ENCODE data around the gene SMAD7.
A peak's percentile ranks its signal among the peaks of the same experiment; 100 is the strongest.

Gene SMAD7

DNA sequence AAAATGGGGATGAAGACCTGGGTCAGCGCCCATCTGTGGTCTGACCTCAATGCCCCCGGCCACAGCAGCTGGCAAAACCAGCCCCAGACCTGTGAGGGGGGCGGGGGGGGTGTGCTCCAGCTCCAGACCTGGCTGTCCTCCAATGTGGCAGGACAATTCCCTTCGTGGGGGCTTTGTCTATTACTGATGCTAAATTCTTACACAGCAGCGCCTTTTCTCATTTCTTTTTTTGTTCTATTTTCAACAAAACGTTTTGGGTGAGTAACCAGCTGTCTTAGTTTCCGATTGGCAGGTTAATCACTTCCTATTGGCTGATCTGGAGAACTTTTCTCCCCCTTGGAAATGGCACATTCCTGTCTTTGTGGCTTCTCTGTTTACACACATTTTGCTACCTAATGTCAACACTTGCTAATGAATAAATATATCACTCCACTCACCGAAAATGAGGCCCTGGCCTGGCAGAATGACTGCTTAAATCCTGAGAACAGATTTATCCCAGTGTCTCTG, 4.4 kb downstream of the SMAD7 start:
- Histone ChIP-seq H3K36me3 (ENCODE audit: control insufficient read depth, insufficient read depth, low read length) (peaks cover 13% of the 10 kb centered on the region), H3K9ac (ENCODE audit: low read length) (peak overlapping the region; percentile 3), H3K4me3 (ENCODE audit: low read length) (peak overlapping the region; percentile 94), H3K27me3 (ENCODE audit: control insufficient read depth, insufficient read depth, low read length) (no peaks in the 10 kb centered on the region), H3K9me3 (ENCODE audit: control insufficient read depth, low read length) (no peaks in the 10 kb centered on the region), H3K4me1 (ENCODE audit: control insufficient read depth, insufficient read depth, low read length) (peaks cover 55% of the 10 kb centered on the region)

DNA sequence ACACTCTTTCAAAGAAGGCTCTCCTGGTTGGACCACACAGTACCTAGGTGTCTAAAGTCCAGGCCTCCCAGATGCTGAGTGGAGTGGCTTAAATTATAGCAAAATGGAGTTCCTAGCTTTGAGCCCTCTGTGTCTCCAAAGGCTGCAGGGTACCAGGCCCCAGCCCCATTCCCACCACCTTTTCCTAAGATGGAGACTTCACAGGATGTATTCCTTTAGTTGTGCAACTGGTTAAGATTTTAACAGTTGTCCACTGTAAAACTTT, 4.9 kb downstream of the SMAD7 start:
- H3K4me1 ChIP-seq (ENCODE audit: control insufficient read depth, insufficient read depth, low read length) = peaks cover 60% of the 10 kb centered on the region
- H3K36me3 ChIP-seq (ENCODE audit: control insufficient read depth, insufficient read depth, low read length) = peaks cover 16% of the 10 kb centered on the region
- no peak overlapping the region for H3K9ac ChIP-seq (ENCODE audit: low read length)
- no peak overlapping the region for H3K4me3 ChIP-seq (ENCODE audit: low read length)
- H3K9me3 ChIP-seq (ENCODE audit: control insufficient read depth, low read length) = no peaks in the 10 kb centered on the region
- no peaks in the 10 kb centered on the region for H3K27me3 ChIP-seq (ENCODE audit: control insufficient read depth, insufficient read depth, low read length)

- H3K27me3 ChIP-seq (ENCODE audit: control insufficient read depth, insufficient read depth, low read length) = no peaks in the 10 kb centered on the region
- no peak overlapping the region for H3K4me3 ChIP-seq (ENCODE audit: low read length)
- peak overlapping the region; percentile 19 for H3K9ac ChIP-seq (ENCODE audit: low read length)
- peaks cover 17% of the 10 kb centered on the region for H3K36me3 ChIP-seq (ENCODE audit: control insufficient read depth, insufficient read depth, low read length)
- no peaks in the 10 kb centered on the region for H3K9me3 ChIP-seq (ENCODE audit: control insufficient read depth, low read length)
- H3K4me1 ChIP-seq (ENCODE audit: control insufficient read depth, insufficient read depth, low read length) = peaks cover 72% of the 10 kb centered on the region
Measured at GRCh38 chr18:48944634-48945033, 6.1 kb downstream of the SMAD7 start.

GRCh38 chr18:48943736-48944527, 6.8 kb downstream of the SMAD7 start:
- peak overlapping the region; percentile 19 for H3K9ac ChIP-seq (ENCODE audit: low read length)
- H3K4me1 ChIP-seq (ENCODE audit: control insufficient read depth, insufficient read depth, low read length) = peaks cover 77% of the 10 kb centered on the region
- peaks cover 17% of the 10 kb centered on the region for H3K36me3 ChIP-seq (ENCODE audit: control insufficient read depth, insufficient read depth, low read length)
- H3K4me3 ChIP-seq (ENCODE audit: low read length) = no peak overlapping the region
- no peaks in the 10 kb centered on the region for H3K27me3 ChIP-seq (ENCODE audit: control insufficient read depth, insufficient read depth, low read length)
- no peaks in the 10 kb centered on the region for H3K9me3 ChIP-seq (ENCODE audit: control insufficient read depth, low read length)

DNA sequence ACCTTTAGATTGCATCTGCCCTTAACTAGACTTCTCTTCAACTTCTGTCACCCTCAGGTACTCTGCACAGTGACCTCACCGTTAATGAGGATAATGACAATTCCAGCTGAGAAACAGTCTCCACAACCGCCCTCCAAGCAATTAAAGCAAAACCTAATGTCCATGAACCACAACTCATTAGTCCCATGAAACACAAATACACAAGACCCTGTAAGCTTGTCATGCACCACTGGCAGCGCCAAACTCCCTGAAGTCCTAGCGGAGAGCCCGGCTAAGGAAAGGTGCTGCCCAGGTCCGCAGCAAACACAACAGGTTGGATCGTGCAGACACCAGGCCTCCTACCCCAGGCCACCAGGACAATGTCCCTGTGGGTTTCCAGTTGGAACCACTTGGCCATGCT, 7.4 kb downstream of the SMAD7 start:
- Histone ChIP-seq H3K36me3 (ENCODE audit: control insufficient read depth, insufficient read depth, low read length) (peaks cover 17% of the 10 kb centered on the region), H3K4me3 (ENCODE audit: low read length) (no peak overlapping the region), H3K4me1 (ENCODE audit: control insufficient read depth, insufficient read depth, low read length) (peaks cover 82% of the 10 kb centered on the region), H3K9ac (ENCODE audit: low read length) (no peak overlapping the region), H3K9me3 (ENCODE audit: control insufficient read depth, low read length) (no peaks in the 10 kb centered on the region), H3K27me3 (ENCODE audit: control insufficient read depth, insufficient read depth, low read length) (no peaks in the 10 kb centered on the region)

DNA sequence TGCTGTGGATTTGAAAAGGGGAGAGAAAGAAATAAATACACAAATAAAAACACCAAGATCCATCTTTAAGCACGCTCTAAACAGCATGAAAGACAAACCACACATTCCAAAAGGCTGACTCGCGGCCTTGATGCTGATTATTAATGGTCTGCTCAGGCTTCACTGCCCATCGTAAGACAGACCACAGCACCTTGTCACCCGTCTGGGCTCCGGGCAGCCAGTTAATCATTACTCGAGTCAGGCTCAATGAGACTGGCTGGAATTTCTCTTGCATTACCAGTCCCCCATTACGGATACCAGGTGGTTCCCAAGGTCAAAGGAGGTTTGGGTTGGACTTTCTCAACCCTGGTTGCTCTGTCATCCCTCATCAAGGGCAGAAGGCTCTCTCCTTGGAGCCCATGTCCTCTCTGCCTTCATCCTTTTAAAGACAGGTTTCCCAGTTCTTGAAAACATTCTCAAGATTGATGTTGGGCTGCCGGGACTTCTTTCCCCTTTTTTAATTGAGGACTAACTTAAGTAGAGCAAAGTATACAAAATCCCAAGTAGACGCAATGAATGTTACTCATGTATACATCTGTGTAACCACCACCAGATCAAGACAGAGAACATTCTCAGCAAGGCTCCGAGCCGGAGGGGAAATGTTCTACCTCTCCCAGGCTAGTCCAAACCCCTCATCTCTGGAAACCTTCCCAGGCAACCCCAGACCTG, 8.1 kb downstream of the SMAD7 start:
- H3K4me3 ChIP-seq (ENCODE audit: low read length) = no peak overlapping the region
- no peaks in the 10 kb centered on the region for H3K27me3 ChIP-seq (ENCODE audit: control insufficient read depth, insufficient read depth, low read length)
- no peaks in the 10 kb centered on the region for H3K9me3 ChIP-seq (ENCODE audit: control insufficient read depth, low read length)
- no peak overlapping the region for H3K9ac ChIP-seq (ENCODE audit: low read length)
- peaks cover 88% of the 10 kb centered on the region for H3K4me1 ChIP-seq (ENCODE audit: control insufficient read depth, insufficient read depth, low read length)
- peaks cover 17% of the 10 kb centered on the region for H3K36me3 ChIP-seq (ENCODE audit: control insufficient read depth, insufficient read depth, low read length)

DNA sequence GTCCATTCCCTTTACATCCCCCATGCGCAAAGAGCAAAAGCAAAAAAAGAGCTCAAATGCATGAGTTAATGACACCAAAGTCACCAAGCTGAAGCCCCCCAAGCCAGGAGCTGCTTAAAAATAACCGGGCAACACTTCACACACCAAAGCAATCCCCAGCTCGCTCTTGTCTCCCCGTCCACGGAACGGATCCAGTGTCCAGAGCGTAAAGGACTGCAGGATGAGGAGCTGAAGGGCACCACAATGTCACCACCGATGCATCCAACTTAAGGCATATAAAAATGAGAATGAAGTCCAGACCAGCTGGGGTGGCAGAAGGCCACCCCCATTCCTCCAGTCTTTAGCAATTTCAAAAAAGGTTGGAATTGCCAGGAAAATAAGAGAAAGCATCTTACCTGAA, 8.7 kb downstream of the SMAD7 start:
- Histone ChIP-seq H3K27me3 (ENCODE audit: control insufficient read depth, insufficient read depth, low read length) (no peaks in the 10 kb centered on the region), H3K4me3 (ENCODE audit: low read length) (no peak overlapping the region), H3K4me1 (ENCODE audit: control insufficient read depth, insufficient read depth, low read length) (peaks cover 95% of the 10 kb centered on the region), H3K36me3 (ENCODE audit: control insufficient read depth, insufficient read depth, low read length) (peaks cover 17% of the 10 kb centered on the region), H3K9me3 (ENCODE audit: control insufficient read depth, low read length) (no peaks in the 10 kb centered on the region), H3K9ac (ENCODE audit: low read length) (no peak overlapping the region)

DNA sequence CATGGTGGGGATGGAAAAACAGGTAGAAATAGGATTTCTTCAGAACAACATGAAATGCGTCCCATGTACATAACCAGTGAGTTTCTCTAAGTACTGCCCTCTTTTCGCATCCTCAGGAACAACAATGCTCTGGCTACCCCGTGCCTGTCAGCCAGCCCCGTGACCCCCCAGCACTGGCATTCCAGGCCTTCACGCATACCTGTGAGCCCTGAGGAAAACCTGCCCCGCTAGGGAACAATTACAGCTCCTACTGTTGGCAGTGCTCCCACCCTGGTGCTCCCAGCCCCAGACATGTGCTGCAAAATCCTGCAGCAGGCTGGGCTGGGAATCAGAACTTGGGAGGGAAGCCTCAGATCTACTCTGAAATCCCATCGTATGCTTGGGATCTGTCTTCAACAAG, 9.1 kb downstream of the SMAD7 start:
- Histone ChIP-seq H3K9ac (ENCODE audit: low read length) (no peak overlapping the region), H3K27me3 (ENCODE audit: control insufficient read depth, insufficient read depth, low read length) (no peaks in the 10 kb centered on the region), H3K4me1 (ENCODE audit: control insufficient read depth, insufficient read depth, low read length) (peaks cover 94% of the 10 kb centered on the region), H3K4me3 (ENCODE audit: low read length) (no peak overlapping the region), H3K9me3 (ENCODE audit: control insufficient read depth, low read length) (no peaks in the 10 kb centered on the region), H3K36me3 (ENCODE audit: control insufficient read depth, insufficient read depth, low read length) (peaks cover 17% of the 10 kb centered on the region)

DNA sequence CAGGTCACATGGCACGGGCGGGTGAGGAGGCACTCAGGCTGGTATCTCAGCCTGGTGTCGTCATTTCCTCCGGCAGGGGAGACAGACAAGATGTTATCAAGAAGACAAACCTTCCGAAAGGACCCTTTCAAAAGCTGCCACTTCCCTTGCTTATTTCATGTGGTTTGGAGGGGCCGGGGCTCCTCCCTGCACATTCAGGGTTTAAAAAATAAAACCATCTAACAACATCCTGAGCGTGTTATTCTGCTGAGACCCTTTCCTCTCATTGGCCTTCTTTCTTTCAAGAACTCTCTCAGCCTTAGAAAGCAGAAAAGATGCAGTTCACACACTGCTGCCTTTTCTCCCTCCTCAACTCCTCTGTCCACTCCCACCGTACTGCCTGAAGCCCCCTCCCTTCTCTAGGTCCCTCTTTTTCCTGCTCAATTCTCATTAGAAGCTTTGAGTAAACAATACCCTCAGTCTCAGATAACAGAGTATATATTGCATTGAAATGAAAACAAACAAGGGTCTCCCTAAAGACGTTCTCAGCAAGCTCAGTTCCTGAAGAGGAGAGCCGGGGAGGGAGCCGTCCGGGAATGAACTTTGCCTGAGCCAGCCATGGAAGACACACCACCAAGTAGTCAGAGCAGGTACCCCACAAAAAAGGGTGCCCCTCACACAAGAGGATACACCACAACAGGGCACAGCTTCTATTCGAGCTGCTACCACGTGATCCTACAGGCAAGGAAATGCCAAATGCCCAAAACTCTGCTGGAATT, 9.7 kb downstream of the SMAD7 start:
- H3K4me3 ChIP-seq (ENCODE audit: low read length) = no peak overlapping the region
- peaks cover 17% of the 10 kb centered on the region for H3K36me3 ChIP-seq (ENCODE audit: control insufficient read depth, insufficient read depth, low read length)
- no peaks in the 10 kb centered on the region for H3K27me3 ChIP-seq (ENCODE audit: control insufficient read depth, insufficient read depth, low read length)
- peak overlapping the region; percentile 16 for H3K9ac ChIP-seq (ENCODE audit: low read length)
- no peaks in the 10 kb centered on the region for H3K9me3 ChIP-seq (ENCODE audit: control insufficient read depth, low read length)
- H3K4me1 ChIP-seq (ENCODE audit: control insufficient read depth, insufficient read depth, low read length) = peaks cover 87% of the 10 kb centered on the region

DNA sequence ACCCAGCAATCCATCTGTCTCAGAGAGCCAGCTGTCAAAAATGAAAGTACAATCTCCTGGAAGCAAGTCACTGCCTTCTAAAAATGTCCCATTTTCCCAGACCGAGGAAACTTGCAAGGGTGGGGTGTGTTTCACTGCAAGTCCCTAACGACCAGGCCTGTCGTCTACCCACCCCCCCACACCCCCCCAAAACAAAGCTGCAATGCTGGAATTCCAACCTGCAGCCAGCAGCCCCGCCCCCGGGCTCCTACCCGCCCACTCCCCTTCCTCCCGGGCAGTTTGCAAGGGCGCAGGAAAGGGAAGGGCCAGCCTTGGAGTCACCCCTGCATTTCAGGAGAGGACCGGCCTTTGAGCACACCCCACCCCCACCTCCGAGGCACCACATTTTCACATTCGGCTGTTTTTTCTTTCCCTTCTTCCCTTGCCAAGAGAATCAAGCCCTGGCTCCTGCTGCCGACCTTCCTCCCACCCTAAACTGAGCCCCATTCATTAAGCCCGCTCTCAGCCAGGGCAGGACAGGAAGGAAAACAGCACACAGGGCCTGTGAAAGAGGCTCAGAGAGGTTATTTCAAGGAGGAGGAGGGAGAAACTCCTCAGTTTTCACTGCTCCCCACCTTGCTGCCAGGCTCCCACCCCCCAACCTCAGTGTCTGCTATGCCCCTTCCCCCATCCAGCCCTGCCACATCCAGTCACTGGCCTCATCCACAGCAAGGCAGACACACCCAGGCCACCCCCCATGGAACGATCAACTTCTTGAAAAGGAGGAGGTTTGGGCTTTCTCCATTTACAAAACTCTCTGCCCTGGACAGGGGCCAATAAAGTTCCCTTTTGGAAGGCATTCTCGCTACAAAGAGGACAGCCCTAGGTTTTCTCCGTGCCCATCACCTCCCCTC, 11.3 kb downstream of the SMAD7 start:
- H3K9ac ChIP-seq (ENCODE audit: low read length) = peak overlapping the region; percentile 51
- peaks cover 84% of the 10 kb centered on the region for H3K4me1 ChIP-seq (ENCODE audit: control insufficient read depth, insufficient read depth, low read length)
- H3K27me3 ChIP-seq (ENCODE audit: control insufficient read depth, insufficient read depth, low read length) = no peaks in the 10 kb centered on the region
- peaks cover 16% of the 10 kb centered on the region for H3K36me3 ChIP-seq (ENCODE audit: control insufficient read depth, insufficient read depth, low read length)
- no peaks in the 10 kb centered on the region for H3K9me3 ChIP-seq (ENCODE audit: control insufficient read depth, low read length)
- H3K4me3 ChIP-seq (ENCODE audit: low read length) = no peak overlapping the region

GRCh38 chr18:48938827-48939204, 11.9 kb downstream of the SMAD7 start:
- H3K36me3 ChIP-seq (ENCODE audit: control insufficient read depth, insufficient read depth, low read length) = peaks cover 14% of the 10 kb centered on the region

More at GRCh38 chr18:48938827-48939204, 11.9 kb downstream of the SMAD7 start:
- no peaks in the 10 kb centered on the region for H3K9me3 ChIP-seq (ENCODE audit: control insufficient read depth, low read length)
- no peak overlapping the region for H3K9ac ChIP-seq (ENCODE audit: low read length)
- no peaks in the 10 kb centered on the region for H3K27me3 ChIP-seq (ENCODE audit: control insufficient read depth, insufficient read depth, low read length)
- H3K4me1 ChIP-seq (ENCODE audit: control insufficient read depth, insufficient read depth, low read length) = peaks cover 84% of the 10 kb centered on the region
- no peak overlapping the region for H3K4me3 ChIP-seq (ENCODE audit: low read length)

All from mucosa of stomach (tissue), 1 donor.